Measurements from ENCODE around the gene RASSF10. TPM values are rescaled to one million over a fixed set of nuclear protein-coding genes. Genes with fewer than 3 reads are reported as not detected.

RASSF10 gene
- total RNA-seq, 1 experiment from 2014 or later: not detected

DNA sequence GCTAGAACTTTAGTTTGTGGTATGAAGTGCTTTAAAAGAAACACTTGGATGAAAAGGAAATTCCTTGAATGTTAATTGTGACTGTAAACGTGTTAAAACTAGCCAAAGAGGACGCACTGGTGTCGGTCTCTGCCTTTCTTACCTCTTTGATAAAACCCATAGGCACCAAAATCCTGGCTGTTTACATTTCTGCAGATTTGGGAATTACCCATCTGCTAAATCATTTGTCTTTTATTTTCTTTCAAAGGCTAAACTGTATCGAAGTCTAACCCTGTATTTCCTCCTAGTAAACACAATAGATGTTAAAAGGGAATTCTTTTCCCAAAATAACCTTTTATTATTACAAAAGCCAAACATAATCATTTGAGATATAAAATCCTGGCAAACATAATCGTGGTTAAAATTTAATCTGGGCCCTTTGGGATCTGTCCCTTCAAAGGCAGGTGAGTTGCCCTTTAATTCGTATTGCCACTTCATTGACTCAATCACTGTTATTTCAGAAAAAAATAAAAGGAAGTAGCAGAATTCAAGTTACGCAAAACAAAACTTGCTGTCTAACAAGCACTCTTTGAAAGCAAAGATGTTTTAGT is 2.4 kb downstream of the RASSF10 start:
- BruUV-seq (replicated peaks): no TSS peak
- peaks cover 37% of the 10 kb centered on the region for H3K27me3 Mint-ChIP-seq (ENCODE audit: insufficient read depth, unreplicated experiment)

DNA sequence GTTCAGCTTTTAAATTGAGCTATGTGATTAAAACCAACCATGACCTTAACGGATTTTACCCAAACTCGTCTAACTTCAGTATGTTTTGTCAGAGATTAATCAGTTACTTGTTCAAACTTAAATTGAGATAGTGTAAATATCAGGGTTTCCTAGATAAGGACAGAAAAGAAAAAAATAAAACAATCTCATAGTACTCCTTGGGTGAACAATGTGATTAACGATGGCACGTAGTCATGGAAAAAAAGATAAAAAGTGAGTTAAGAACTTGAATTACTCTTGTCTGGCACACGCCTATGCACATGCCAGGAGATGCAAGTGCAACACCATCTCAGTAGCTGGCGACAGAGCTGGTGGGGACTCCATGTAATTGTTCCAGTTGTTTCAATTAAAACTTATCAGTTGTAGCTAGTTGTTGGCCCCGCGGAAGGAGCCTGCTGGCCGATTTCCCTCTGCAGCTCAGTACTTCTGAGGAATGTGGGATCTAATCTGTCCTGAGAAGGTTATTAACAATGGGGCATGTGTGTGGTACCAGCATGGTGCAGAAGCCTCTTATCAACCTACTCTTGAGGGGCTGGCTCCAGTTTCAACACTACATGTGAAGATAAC is 3.0 kb downstream of the RASSF10 start:
- H3K27ac Mint-ChIP-seq (ENCODE audit: low read depth, unreplicated experiment): no peak overlapping the region
- peaks cover 37% of the 10 kb centered on the region for H3K27me3 Mint-ChIP-seq (ENCODE audit: insufficient read depth, unreplicated experiment)
- H3K36me3 Mint-ChIP-seq (ENCODE audit: insufficient read depth, unreplicated experiment): no peaks in the 10 kb centered on the region
- no peaks in the 10 kb centered on the region for H3K9me3 Mint-ChIP-seq (ENCODE audit: unreplicated experiment)
- no peak overlapping the region for H3K4me3 Mint-ChIP-seq (ENCODE audit: unreplicated experiment)
- intact Hi-C loops (cut with micrococcal nuclease): no loop called here
- H3K4me1 Mint-ChIP-seq (ENCODE audit: insufficient read depth, unreplicated experiment): no peaks in the 10 kb centered on the region
- ChIA-PET CTCF (interaction anchor here (0.6 to 1.3 kb wide), 3 partner anchors 12 to 48 kb away, joined by 3 read pairs; no protein-coding TSS in a partner anchor), POLR2A (no interaction called here)
- DNase-seq (ENCODE audit: unreplicated experiment): no peak
- TF ChIP-seq, protein P1, sequence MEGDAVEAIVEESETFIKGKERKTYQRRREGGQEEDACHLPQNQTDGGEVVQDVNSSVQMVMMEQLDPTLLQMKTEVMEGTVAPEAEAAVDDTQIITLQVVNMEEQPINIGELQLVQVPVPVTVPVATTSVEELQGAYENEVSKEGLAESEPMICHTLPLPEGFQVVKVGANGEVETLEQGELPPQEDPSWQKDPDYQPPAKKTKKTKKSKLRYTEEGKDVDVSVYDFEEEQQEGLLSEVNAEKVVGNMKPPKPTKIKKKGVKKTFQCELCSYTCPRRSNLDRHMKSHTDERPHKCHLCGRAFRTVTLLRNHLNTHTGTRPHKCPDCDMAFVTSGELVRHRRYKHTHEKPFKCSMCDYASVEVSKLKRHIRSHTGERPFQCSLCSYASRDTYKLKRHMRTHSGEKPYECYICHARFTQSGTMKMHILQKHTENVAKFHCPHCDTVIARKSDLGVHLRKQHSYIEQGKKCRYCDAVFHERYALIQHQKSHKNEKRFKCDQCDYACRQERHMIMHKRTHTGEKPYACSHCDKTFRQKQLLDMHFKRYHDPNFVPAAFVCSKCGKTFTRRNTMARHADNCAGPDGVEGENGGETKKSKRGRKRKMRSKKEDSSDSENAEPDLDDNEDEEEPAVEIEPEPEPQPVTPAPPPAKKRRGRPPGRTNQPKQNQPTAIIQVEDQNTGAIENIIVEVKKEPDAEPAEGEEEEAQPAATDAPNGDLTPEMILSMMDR (IDR thresholded peaks at IDR 0.05; ENCODE audit: unreplicated experiment): no peak
- no TSS peak for BruUV-seq (replicated peaks)

More for the DNA sequence above, 2.4 kb downstream of the RASSF10 start:
- H3K4me3 Mint-ChIP-seq (ENCODE audit: unreplicated experiment): no peak overlapping the region
- H3K9me3 Mint-ChIP-seq (ENCODE audit: unreplicated experiment): no peaks in the 10 kb centered on the region
- no peaks in the 10 kb centered on the region for H3K36me3 Mint-ChIP-seq (ENCODE audit: insufficient read depth, unreplicated experiment)
- intact Hi-C loops (cut with micrococcal nuclease): no loop called here
- ChIA-PET CTCF (interaction anchor here (0.6 to 1.3 kb wide), 2 partner anchors 11 to 48 kb away, joined by 3 read pairs; no protein-coding TSS in a partner anchor), POLR2A (no interaction called here)
- no peak overlapping the region for H3K27ac Mint-ChIP-seq (ENCODE audit: low read depth, unreplicated experiment)
- H3K4me1 Mint-ChIP-seq (ENCODE audit: insufficient read depth, unreplicated experiment): no peaks in the 10 kb centered on the region
- DNase-seq (ENCODE audit: unreplicated experiment): no peak
- TF ChIP-seq, protein P1 (IDR thresholded peaks at IDR 0.05; ENCODE audit: unreplicated experiment): no peak

GRCh38 chr11:13013054-13013488 is 4.0 kb downstream of the RASSF10 start:
- H3K27ac Mint-ChIP-seq (ENCODE audit: low read depth, unreplicated experiment): no peak overlapping the region
- H3K36me3 Mint-ChIP-seq (ENCODE audit: insufficient read depth, unreplicated experiment): no peaks in the 10 kb centered on the region
- TF ChIP-seq, protein P1 (IDR thresholded peaks at IDR 0.05; ENCODE audit: unreplicated experiment): no peak
- no peaks in the 10 kb centered on the region for H3K4me1 Mint-ChIP-seq (ENCODE audit: insufficient read depth, unreplicated experiment)
- no peak overlapping the region for H3K4me3 Mint-ChIP-seq (ENCODE audit: unreplicated experiment)
- no peaks in the 10 kb centered on the region for H3K9me3 Mint-ChIP-seq (ENCODE audit: unreplicated experiment)
- no TSS peak for BruUV-seq (replicated peaks)
- ChIA-PET CTCF (interaction anchor here (0.6 to 1.1 kb wide), 3 partner anchors 12 to 1035 kb away, joined by 3 to 5 read pairs (median 4); no protein-coding TSS in a partner anchor), POLR2A (interaction anchor here (0.6 kb wide), 2 partner anchors 26 to 475 kb away, joined by 3 to 4 read pairs; no protein-coding TSS in a partner anchor)
- peaks cover 37% of the 10 kb centered on the region for H3K27me3 Mint-ChIP-seq (ENCODE audit: insufficient read depth, unreplicated experiment)
- intact Hi-C loops (cut with micrococcal nuclease): no loop called here
- DNase-seq (ENCODE audit: unreplicated experiment): no peak

- intact Hi-C loops (cut with micrococcal nuclease): loop anchor here (1.0 kb wide), 2 partner anchors 137 to 168 kb away; no protein-coding TSS in a partner anchor
- H3K4me3 Mint-ChIP-seq (ENCODE audit: unreplicated experiment): no peak overlapping the region
- H3K9me3 Mint-ChIP-seq (ENCODE audit: unreplicated experiment): no peaks in the 10 kb centered on the region
- no peak overlapping the region for H3K27ac Mint-ChIP-seq (ENCODE audit: low read depth, unreplicated experiment)
- TF ChIP-seq, protein P1 (IDR thresholded peaks at IDR 0.05; ENCODE audit: unreplicated experiment): no peak
- ChIA-PET POLR2A (no interaction called here), CTCF (interaction anchor here (0.8 to 1.9 kb wide), 3 partner anchors 9 to 137 kb away, joined by 4 to 6 read pairs (median 5); no protein-coding TSS in a partner anchor)
- H3K36me3 Mint-ChIP-seq (ENCODE audit: insufficient read depth, unreplicated experiment): no peaks in the 10 kb centered on the region
- H3K27me3 Mint-ChIP-seq (ENCODE audit: insufficient read depth, unreplicated experiment): peaks cover 37% of the 10 kb centered on the region
- no peaks in the 10 kb centered on the region for H3K4me1 Mint-ChIP-seq (ENCODE audit: insufficient read depth, unreplicated experiment)
- no TSS peak for BruUV-seq (replicated peaks)
- DNase-seq (ENCODE audit: unreplicated experiment): no peak
Measured at GRCh38 chr11:13015753-13016152, 6.6 kb downstream of the RASSF10 start.

All from MCF 10A (cell line).